Right forelimb (tissue), 1 donor: ENCODE measurements around the gene NAT14.
A peak's percentile ranks its signal among the peaks of the same experiment; 100 is the strongest.

Experiments
- DNase-seq: peaks from one replicate; pipeline ENCODE4 v3.0.0-alpha.2; 2018

The NAT14 gene

GRCh38 chr19:55453511-55454260 lies 31.3 kb upstream of the NAT14 start:
- DNase-seq = no peak

- DNase-seq = no peak
These were observed 30.2 kb upstream of the NAT14 start for GRCh38 chr19:55454787-55455243.

GRCh38 chr19:55455576-55456235 lies 29.3 kb upstream of the NAT14 start:
- no peak for DNase-seq

- no peak for DNase-seq
These were observed 28.6 kb upstream of the NAT14 start for GRCh38 chr19:55456347-55456746.

GRCh38 chr19:55457683-55458457 lies 27.1 kb upstream of the NAT14 start:
- no peak for DNase-seq

GRCh38 chr19:55459551-55459949 lies 25.4 kb upstream of the NAT14 start:
- DNase-seq = no peak

GRCh38 chr19:55459950-55460657 lies 24.9 kb upstream of the NAT14 start:
- DNase-seq = no peak

- peak; percentile 87 for DNase-seq
These were observed 24.2 kb upstream of the NAT14 start for GRCh38 chr19:55460670-55461258.

- DNase-seq = peak; percentile 100
These were observed 23.6 kb upstream of the NAT14 start, which contains the start of gene ISOC2 for GRCh38 chr19:55461259-55461973. Gene ISOC2 (minus strand): TSS chr19:55461642. CDS start chr19:55456486, 5,156 bp downstream.

- DNase-seq = no peak
These were observed 22.9 kb upstream of the NAT14 start for GRCh38 chr19:55461974-55462626.

- DNase-seq = no peak
These were observed 22.3 kb upstream of the NAT14 start for GRCh38 chr19:55462722-55463121.

GRCh38 chr19:55463583-55464031 lies 21.4 kb upstream of the NAT14 start:
- DNase-seq = no peak

- no peak for DNase-seq
These were observed 20.8 kb upstream of the NAT14 start for GRCh38 chr19:55464039-55464661.

- DNase-seq = no peak
These were observed 20.3 kb upstream of the NAT14 start, which contains the start of gene C19orf85 for GRCh38 chr19:55464662-55465054. Gene C19orf85 (minus strand): TSS chr19:55464751. CDS start chr19:55464554, 197 bp downstream.

- no peak for DNase-seq
These were observed 19.3 kb upstream of the NAT14 start for GRCh38 chr19:55465460-55466240.

- no peak for DNase-seq
These were observed 18.8 kb upstream of the NAT14 start for GRCh38 chr19:55466241-55466614.

- DNase-seq = peak; percentile 82
These were observed 17.5 kb upstream of the NAT14 start for GRCh38 chr19:55467236-55468053.

- DNase-seq = no peak
These were observed 17.0 kb upstream of the NAT14 start for GRCh38 chr19:55468054-55468393.

GRCh38 chr19:55471266-55471665 lies 13.7 kb upstream of the NAT14 start:
- no peak for DNase-seq
